ENCODE measurements around the gene SRPK3.

The SRPK3 gene

DNA sequence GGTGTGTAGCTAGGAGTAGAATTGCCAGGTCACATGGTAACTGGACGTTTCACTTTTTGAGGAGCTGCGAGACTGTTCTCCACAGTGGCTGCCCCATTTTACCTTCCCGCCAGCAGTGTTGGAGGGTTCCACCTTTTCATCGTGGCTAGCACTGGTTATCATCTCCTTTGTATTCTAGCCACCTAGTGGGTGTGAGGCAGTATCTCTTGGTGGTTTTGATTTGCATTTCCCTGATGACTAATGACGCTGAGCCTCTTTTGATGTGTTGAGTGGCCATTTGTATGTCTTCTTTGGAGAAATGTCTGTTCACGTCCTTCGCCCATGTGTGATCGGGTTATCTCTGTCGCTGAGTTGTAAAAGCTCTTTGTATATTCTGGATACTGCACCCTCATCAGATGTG lies 45.6 kb upstream of the SRPK3 start:
- H3K4me3 ChIP-seq (ENCODE audit: low read depth, low read length), result no peak overlapping the region
- in situ Hi-C loops (cut with HindIII; ENCODE audit: low sequenced_read_pairs), result no loop called here
- DNase-seq (ENCODE audit: low read depth), result no peak
- TF ChIP-seq, protein P1, sequence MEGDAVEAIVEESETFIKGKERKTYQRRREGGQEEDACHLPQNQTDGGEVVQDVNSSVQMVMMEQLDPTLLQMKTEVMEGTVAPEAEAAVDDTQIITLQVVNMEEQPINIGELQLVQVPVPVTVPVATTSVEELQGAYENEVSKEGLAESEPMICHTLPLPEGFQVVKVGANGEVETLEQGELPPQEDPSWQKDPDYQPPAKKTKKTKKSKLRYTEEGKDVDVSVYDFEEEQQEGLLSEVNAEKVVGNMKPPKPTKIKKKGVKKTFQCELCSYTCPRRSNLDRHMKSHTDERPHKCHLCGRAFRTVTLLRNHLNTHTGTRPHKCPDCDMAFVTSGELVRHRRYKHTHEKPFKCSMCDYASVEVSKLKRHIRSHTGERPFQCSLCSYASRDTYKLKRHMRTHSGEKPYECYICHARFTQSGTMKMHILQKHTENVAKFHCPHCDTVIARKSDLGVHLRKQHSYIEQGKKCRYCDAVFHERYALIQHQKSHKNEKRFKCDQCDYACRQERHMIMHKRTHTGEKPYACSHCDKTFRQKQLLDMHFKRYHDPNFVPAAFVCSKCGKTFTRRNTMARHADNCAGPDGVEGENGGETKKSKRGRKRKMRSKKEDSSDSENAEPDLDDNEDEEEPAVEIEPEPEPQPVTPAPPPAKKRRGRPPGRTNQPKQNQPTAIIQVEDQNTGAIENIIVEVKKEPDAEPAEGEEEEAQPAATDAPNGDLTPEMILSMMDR (IDR thresholded peaks at IDR 0.05; ENCODE audit: low read depth, low read length, missing control alignments), result no peak

DNA sequence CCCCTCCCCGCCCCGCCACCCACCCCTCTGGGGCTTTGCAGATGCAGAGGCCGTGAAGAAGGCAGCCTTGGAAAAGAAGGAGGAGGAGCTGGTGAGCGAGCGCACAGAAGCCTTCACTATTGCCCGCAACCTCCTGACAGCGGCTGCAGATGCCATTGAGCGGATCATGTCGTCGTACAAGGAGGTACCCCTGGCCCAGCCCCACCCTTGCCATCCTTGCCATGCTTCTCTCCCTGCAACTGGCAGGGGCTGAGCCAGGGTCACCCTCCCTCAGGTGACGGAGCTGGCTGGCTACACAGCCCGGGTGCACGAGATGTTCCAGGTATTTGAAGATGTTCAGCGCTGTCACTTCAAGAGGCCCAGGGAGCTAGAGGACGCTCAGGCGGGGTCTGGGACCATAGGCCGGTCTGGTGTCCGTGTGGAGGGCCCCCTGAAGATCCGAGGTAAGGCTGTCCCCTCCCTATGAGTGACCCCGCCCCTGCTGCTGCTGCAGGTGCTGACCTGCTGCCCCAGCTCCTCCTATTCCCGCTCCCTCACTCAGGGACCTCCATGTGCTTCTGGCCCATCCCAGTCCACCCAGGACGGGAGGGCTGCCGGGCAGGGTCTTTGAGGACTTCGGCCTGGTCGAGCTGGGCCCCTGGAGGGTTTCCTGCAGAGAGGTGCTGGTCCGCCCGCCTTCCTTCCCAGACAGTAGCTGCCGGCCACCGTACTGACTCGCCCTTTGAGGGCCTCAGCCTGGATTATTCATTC lies 44.6 kb upstream of the SRPK3 start:
- DNase-seq (ENCODE audit: low read depth), result no peak
- H3K4me3 ChIP-seq (ENCODE audit: low read depth, low read length), result no peak overlapping the region
- TF ChIP-seq, protein P1 (IDR thresholded peaks at IDR 0.05; ENCODE audit: low read depth, low read length, missing control alignments), result no peak
- in situ Hi-C loops (cut with HindIII; ENCODE audit: low sequenced_read_pairs), result no loop called here

DNA sequence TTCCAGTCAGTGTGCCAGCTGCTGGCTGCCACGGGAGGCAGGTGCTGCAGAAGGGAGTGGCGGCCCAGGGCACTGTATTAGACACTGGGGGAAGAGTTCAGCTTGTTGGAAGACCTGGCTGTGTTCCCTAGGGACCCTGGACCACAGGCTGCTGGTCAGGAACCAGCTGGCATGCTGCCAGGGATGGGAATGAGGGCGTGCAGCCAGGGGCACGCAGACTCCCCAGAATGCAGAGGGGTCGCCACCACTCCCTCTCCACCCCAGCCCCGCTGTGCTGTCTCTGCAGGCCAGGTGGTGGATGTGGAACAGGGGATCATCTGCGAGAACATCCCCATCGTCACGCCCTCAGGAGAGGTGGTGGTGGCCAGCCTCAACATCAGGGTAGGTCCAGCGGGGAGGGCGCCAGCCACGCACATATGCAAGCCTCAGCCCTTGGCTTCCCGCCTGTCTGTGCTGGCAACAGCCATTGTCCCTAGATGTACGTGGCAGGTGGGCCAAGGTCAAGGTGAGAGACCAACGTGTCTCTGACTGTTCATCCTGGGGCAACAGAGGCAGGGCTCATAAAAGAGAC lies 43.9 kb upstream of the SRPK3 start:
- in situ Hi-C loops (cut with HindIII; ENCODE audit: low sequenced_read_pairs), result no loop called here
- H3K4me3 ChIP-seq (ENCODE audit: low read depth, low read length), result no peak overlapping the region
- no peak for DNase-seq (ENCODE audit: low read depth)
- TF ChIP-seq, protein P1 (IDR thresholded peaks at IDR 0.05; ENCODE audit: low read depth, low read length, missing control alignments), result no peak

DNA sequence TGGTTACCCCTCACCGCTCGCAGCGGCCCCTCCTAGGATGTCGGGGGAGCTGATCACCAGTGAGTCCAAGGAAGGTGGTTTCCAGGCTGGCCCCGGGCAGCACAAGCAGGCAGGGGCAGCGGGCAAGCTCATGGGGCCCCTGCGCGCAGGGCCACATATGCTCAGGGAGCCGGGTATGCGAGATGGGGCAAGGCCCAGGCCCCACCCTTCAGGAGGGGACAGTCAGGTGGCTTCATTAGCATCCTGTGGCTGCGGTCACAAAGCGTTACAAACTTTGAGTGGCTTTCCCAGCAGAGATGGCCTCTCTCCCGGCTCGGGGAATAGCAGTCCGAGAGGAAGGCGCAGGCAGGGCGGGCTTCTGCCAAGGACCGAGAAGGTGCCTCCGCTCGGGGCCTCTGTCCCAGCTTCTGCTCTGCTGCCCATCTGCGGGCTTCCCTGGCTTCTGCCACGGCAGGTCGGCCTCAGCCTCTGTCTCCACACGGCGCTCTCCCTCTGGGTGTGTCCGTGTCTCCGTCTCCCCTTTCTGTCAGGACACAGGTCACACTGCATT lies 42.7 kb upstream of the SRPK3 start:
- TF ChIP-seq, protein P1 (IDR thresholded peaks at IDR 0.05; ENCODE audit: low read depth, low read length, missing control alignments), result no peak
- in situ Hi-C loops (cut with HindIII; ENCODE audit: low sequenced_read_pairs), result no loop called here
- H3K4me3 ChIP-seq (ENCODE audit: low read depth, low read length), result no peak overlapping the region
- no peak for DNase-seq (ENCODE audit: low read depth)

DNA sequence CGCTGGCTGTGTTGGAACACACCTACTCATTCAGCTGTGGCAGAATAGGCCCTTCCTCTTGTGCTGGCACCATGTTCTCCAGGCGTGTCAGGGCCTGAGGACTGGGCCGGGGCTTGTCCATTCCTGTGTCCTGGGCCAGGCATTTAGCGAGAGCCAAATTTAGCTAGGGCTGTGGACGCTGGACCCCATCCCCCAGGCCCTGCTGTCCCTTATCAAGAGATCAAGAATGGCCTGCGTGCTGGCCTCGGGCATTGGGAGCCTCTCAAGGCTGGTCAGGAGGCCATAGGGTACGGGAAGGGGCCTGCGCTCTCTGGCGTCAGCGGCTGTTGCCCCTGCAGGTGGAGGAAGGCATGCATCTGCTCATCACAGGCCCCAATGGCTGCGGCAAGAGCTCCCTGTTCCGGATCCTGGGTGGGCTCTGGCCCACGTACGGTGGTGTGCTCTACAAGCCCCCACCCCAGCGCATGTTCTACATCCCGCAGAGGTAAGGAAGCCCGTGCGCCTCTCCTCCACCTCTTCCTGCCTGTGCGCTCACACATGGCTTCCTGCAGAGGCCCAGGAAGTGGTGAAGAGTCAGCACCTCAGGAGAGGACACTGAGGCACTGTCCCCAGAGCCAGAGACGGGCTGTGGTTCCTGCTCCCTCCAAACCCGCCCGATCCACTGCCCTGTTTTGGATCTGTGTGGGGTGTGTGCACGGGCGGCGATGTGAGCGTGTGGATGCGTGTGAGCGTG lies 40.9 kb upstream of the SRPK3 start:
- H3K4me3 ChIP-seq (ENCODE audit: low read depth, low read length), result no peak overlapping the region
- DNase-seq (ENCODE audit: low read depth), result no peak
- in situ Hi-C loops (cut with HindIII; ENCODE audit: low sequenced_read_pairs), result no loop called here

More for the DNA sequence above, 40.9 kb upstream of the SRPK3 start:
- TF ChIP-seq, protein P1 (IDR thresholded peaks at IDR 0.05; ENCODE audit: low read depth, low read length, missing control alignments), result no peak

All from astrocyte of the cerebellum (primary cell).